K562 (cell line): ENCODE data around the gene IFT52. TPM values are rescaled to one million over a fixed set of nuclear protein-coding genes. Genes with fewer than 3 reads are reported as not detected.

Experiments used
- CCAR2 ChIP-seq: fragments of 200-400 bp; formaldehyde crosslinking; IDR thresholded peaks from 2 replicates; pipeline ENCODE4 v1.6.1; 2017; ENCODE audit warnings: mild to moderate bottlenecking, low read depth, low read length
- MEIS2 ChIP-seq: fragments of 450-650 bp; IDR thresholded peaks from 2 replicates; pipeline ENCODE4 v1.6.1; 2014; ENCODE audit warnings: mild to moderate bottlenecking; ENCODE audit not compliant: partially characterized antibody
- MYC ChIP-seq, 2 experiments: fragments of 250-450 bp in 1 of 2; sonication (Bioruptor Pico) in 1 of 2; IDR thresholded peaks; 2 replicates each; pipeline versions ENCODE4 v1.5.1 to v1.6.1; 2012 to 2021; ENCODE audit warnings: low read depth in 2 of 2, borderline replicate concordance in 1 of 2, improper control_type of control experiment in 1 of 2, low read length in 1 of 2, mild to moderate bottlenecking in 1 of 2, moderate library complexity in 1 of 2
- PRDM10 ChIP-seq: fragments of 450-650 bp; IDR thresholded peaks from 2 replicates; pipeline ENCODE4 v1.6.1; 2018; ENCODE audit not compliant: partially characterized antibody
- SMC3 ChIP-seq: conservative IDR thresholded peaks from 2 replicates; pipeline ENCODE4 v1.6.1; 2011; ENCODE audit warnings: low read depth, low read length, improper control_type of control experiment; ENCODE audit not compliant: insufficient read depth
- polyA plus RNA-seq, 8 experiments: library from polyadenylated mRNA; depleted of rRNA in 4 of 8; stranded (reverse) in 5 of 8; unstranded in 3 of 8; fragments of >200 nt; fragmentation: Nextera tagmentation in 2 of 8; fragmentation: Illumina TruSeq in 1 of 8; extraction: Ambion mirVana in 2 of 8; extraction: Trizol in 1 of 8; gene quantifications; 2 replicates each; pipeline versions ENCODE4 v1.2.1 to v1.2.3, GENCODE V29; 2011 to 2014; ENCODE audit warnings: inconsistent platforms in 1 of 8, missing spikeins in 1 of 8
- total RNA-seq, 7 experiments: library from RNA; depleted of rRNA in 6 of 7; stranded (reverse); fragments of >200 nt in 6 of 7; fragmentation: Illumina TruSeq in 2 of 7; extraction: Trizol in 2 of 7; gene quantifications; 2 replicates each; pipeline versions ENCODE4 v1.2.1 to v1.2.3, GENCODE V29; 2011 to 2021; ENCODE audit warnings: low replicate concordance in 1 of 7

Gene IFT52
- total and polyA plus RNA-seq, 9 of the 15 experiments (the other 6 are each of a cell fraction or from before 2014, with no cell fraction given), result 11.0 to 31.4 (median 20.4) TPM

- TF ChIP-seq SMC3, result no peak
- TF ChIP-seq MYC (IDR thresholded peaks at IDR 0.05; ENCODE audit: low read depth, low read length), result no peak
- no peak for TF ChIP-seq MYC (CRISPR knock-in tag; IDR thresholded peaks at IDR 0.05; ENCODE audit: borderline replicate concordance, low read depth)
- peak; percentile 11 for TF ChIP-seq MEIS2
- TF ChIP-seq PRDM10, result peak; percentile 40
- no peak for TF ChIP-seq CCAR2
Measured at GRCh38 chr20:43558412-43559146, 32.2 kb upstream of the IFT52 start, which contains the start of gene SGK2 (continued).
